Neural progenitor cell (in vitro differentiated cells): ENCODE data around the gene CLDN10. TPM values are rescaled to one million over a fixed set of nuclear protein-coding genes. Genes with fewer than 3 reads are reported as not detected.
A peak's percentile ranks its signal among the peaks of the same experiment; 100 is the strongest.

Experiments used
- DNase-seq: peaks from one replicate; pipeline ENCODE4 v3.0.0-alpha.2; 2016; ENCODE audit warnings: low spot score
- H2AFZ ChIP-seq: fragments of 200-600 bp; sonication (generic); replicated peaks from 2 replicates; pipeline ENCODE4 v1.6.1; 2016; ENCODE audit warnings: antibody characterized with exemption
- H3F3A ChIP-seq: fragments of 200-600 bp; sonication (generic); 2 replicates; pipeline ENCODE4 v1.6.1; 2016; ENCODE audit warnings: antibody characterized with exemption, low read depth
- H3K27ac ChIP-seq: fragments of 200-600 bp; sonication (generic); 2 replicates; pipeline ENCODE4 v1.5.1; 2016; ENCODE audit warnings: mild to moderate bottlenecking
- H3K27me3 ChIP-seq: fragments of 200-600 bp; sonication (generic); 2 replicates; pipeline ENCODE4 v1.6.1; 2016; ENCODE audit warnings: mild to moderate bottlenecking, moderate library complexity
- H3K36me3 ChIP-seq: fragments of 200-600 bp; sonication (generic); 2 replicates; pipeline ENCODE4 v1.5.1; 2016
- H3K4me1 ChIP-seq: fragments of 200-600 bp; sonication (generic); 2 replicates; pipeline ENCODE4 v1.6.1; 2016; ENCODE audit warnings: mixed run types
- H3K4me2 ChIP-seq: fragments of 200-600 bp; sonication (generic); 2 replicates; pipeline ENCODE4 v1.6.1; 2016
- H3K4me3 ChIP-seq: fragments of 200-600 bp; sonication (generic); 2 replicates; pipeline ENCODE4 v1.5.1; 2016
- H3K79me2 ChIP-seq: fragments of 200-600 bp; sonication (generic); 2 replicates; pipeline ENCODE4 v1.6.1; 2016; ENCODE audit warnings: low read depth
- H3K9ac ChIP-seq: fragments of 200-600 bp; sonication (generic); 2 replicates; pipeline ENCODE4 v1.6.1; 2016
- H3K9me3 ChIP-seq: fragments of 200-600 bp; sonication (generic); 2 replicates; pipeline ENCODE4 v1.5.1; 2016; ENCODE audit warnings: low read depth
- H4K20me1 ChIP-seq: fragments of 200-600 bp; sonication (generic); 2 replicates; pipeline ENCODE4 v1.6.1; 2016; ENCODE audit warnings: low read depth
- H3K27ac Mint-ChIP-seq: 3 replicates; pipeline ENCODE4 v1.8.0; 2021; ENCODE audit warnings: mixed read lengths
- H3K27me3 Mint-ChIP-seq: 2 replicates; pipeline ENCODE4 v1.8.0; 2022; ENCODE audit warnings: low read depth, mild to moderate bottlenecking, inconsistent platforms, moderate library complexity, mixed read lengths; ENCODE audit not compliant: insufficient read depth
- H3K36me3 Mint-ChIP-seq: 3 replicates; pipeline ENCODE4 v1.8.0; 2021; ENCODE audit warnings: mixed read lengths
- H3K4me1 Mint-ChIP-seq: 3 replicates; pipeline ENCODE4 v1.8.0; 2021; ENCODE audit warnings: mixed read lengths
- H3K4me3 Mint-ChIP-seq: 3 replicates; pipeline ENCODE4 v1.8.0; 2021; ENCODE audit warnings: mild to moderate bottlenecking, moderate library complexity, mixed read lengths
- H3K9me3 Mint-ChIP-seq: 3 replicates; pipeline ENCODE4 v1.8.0; 2020; ENCODE audit warnings: mixed read lengths
- EZH2 ChIP-seq: fragments of 200-600 bp; sonication (generic); IDR thresholded peaks from 2 replicates; pipeline ENCODE4 v1.6.1; 2017; ENCODE audit warnings: antibody characterized with exemption, mild to moderate bottlenecking, moderate library complexity
- EZH2phosphoT487 ChIP-seq: fragments of 200-600 bp; sonication (generic); IDR thresholded peaks from 2 replicates; pipeline ENCODE4 v1.6.1; 2017; ENCODE audit warnings: antibody characterized with exemption
- total RNA-seq: library from RNA; depleted of rRNA; stranded (reverse); fragments of >200 nt; gene quantifications from 2 replicates; pipeline ENCODE4 v1.2.3, GENCODE V29; 2015; ENCODE audit warnings: low replicate concordance
- TF ChIP-seq, protein P1 (sequence below): fragments of 200-600 bp; sonication (generic); IDR thresholded peaks from 2 replicates; pipeline ENCODE4 v1.5.1; 2017; ENCODE audit warnings: antibody characterized with exemption, mild to moderate bottlenecking

CLDN10 gene
- total RNA-seq, 1 donor from 2014 or later: 25.5 TPM

- TF ChIP-seq EZH2 (no peak), EZH2phosphoT487 (no peak)
- TF ChIP-seq, protein P1, sequence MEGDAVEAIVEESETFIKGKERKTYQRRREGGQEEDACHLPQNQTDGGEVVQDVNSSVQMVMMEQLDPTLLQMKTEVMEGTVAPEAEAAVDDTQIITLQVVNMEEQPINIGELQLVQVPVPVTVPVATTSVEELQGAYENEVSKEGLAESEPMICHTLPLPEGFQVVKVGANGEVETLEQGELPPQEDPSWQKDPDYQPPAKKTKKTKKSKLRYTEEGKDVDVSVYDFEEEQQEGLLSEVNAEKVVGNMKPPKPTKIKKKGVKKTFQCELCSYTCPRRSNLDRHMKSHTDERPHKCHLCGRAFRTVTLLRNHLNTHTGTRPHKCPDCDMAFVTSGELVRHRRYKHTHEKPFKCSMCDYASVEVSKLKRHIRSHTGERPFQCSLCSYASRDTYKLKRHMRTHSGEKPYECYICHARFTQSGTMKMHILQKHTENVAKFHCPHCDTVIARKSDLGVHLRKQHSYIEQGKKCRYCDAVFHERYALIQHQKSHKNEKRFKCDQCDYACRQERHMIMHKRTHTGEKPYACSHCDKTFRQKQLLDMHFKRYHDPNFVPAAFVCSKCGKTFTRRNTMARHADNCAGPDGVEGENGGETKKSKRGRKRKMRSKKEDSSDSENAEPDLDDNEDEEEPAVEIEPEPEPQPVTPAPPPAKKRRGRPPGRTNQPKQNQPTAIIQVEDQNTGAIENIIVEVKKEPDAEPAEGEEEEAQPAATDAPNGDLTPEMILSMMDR: no peak
- Histone ChIP-seq H3K9me3 (no peaks in the 10 kb centered on the region), H3K36me3 (no peaks in the 10 kb centered on the region), H3K79me2 (no peaks in the 10 kb centered on the region), H3K4me2 (no peak overlapping the region), H3K27me3 (no peaks in the 10 kb centered on the region), H3K9ac (no peak overlapping the region), H3K27ac (no peak overlapping the region), H3F3A (no peaks in the 10 kb centered on the region), H3K4me3 (no peak overlapping the region), H4K20me1 (no peaks in the 10 kb centered on the region), H3K4me1 (peaks cover 26% of the 10 kb centered on the region), H2AFZ (peak overlapping the region; percentile 93)
- no peaks in the 10 kb centered on the region for H3K9me3 Mint-ChIP-seq
- no peak overlapping the region for H3K27ac Mint-ChIP-seq
- peak; percentile 44 for DNase-seq
- no peak overlapping the region for H3K4me3 Mint-ChIP-seq
- H3K36me3 Mint-ChIP-seq: no peaks in the 10 kb centered on the region
- H3K4me1 Mint-ChIP-seq: no peaks in the 10 kb centered on the region
- peaks cover 2% of the 10 kb centered on the region for H3K27me3 Mint-ChIP-seq
These were observed 18.9 kb upstream of the CLDN10 start for GRCh38 chr13:95533545-95534160.

DNA sequence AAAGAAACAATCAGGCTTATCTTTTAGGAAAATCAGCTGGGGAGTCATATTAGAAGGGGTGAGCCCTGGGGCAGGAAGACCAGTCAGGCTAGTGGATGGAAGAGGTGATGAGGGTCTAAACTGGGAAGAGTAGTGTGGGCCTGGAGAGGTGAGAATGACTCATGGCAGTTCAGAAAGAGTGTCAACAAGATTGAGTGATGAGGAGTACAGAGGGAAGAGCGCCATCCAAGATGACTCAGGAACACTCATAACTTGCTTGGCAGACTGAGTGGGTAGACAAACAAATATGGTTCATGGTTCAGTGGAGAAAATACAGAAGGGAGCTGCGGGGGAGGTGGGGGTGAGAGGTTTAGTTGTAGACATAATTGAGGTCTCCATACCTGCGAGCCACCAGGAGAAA is 17.3 kb upstream of the CLDN10 start:
- no peak overlapping the region for H3K27ac Mint-ChIP-seq
- Histone ChIP-seq H3K27me3 (no peaks in the 10 kb centered on the region), H3K4me1 (peaks cover 26% of the 10 kb centered on the region), H3K9ac (no peak overlapping the region), H3F3A (no peaks in the 10 kb centered on the region), H3K9me3 (no peaks in the 10 kb centered on the region), H3K79me2 (no peaks in the 10 kb centered on the region), H3K36me3 (no peaks in the 10 kb centered on the region), H3K4me3 (no peak overlapping the region), H3K4me2 (no peak overlapping the region), H2AFZ (no peak overlapping the region), H3K27ac (peak overlapping the region; percentile 1), H4K20me1 (no peaks in the 10 kb centered on the region)
- H3K4me1 Mint-ChIP-seq: no peaks in the 10 kb centered on the region
- no peak for DNase-seq
- H3K36me3 Mint-ChIP-seq: no peaks in the 10 kb centered on the region
- no peaks in the 10 kb centered on the region for H3K9me3 Mint-ChIP-seq
- TF ChIP-seq, protein P1: no peak
- TF ChIP-seq EZH2phosphoT487 (no peak), EZH2 (no peak)
- peaks cover 2% of the 10 kb centered on the region for H3K27me3 Mint-ChIP-seq
- no peak overlapping the region for H3K4me3 Mint-ChIP-seq

- H3K27me3 Mint-ChIP-seq: peaks cover 2% of the 10 kb centered on the region
- no peaks in the 10 kb centered on the region for H3K9me3 Mint-ChIP-seq
- Histone ChIP-seq H3K27me3 (no peaks in the 10 kb centered on the region), H3F3A (no peaks in the 10 kb centered on the region), H3K4me1 (peaks cover 33% of the 10 kb centered on the region), H3K36me3 (no peaks in the 10 kb centered on the region), H3K4me3 (no peak overlapping the region), H3K9me3 (no peaks in the 10 kb centered on the region), H3K27ac (no peak overlapping the region), H3K4me2 (no peak overlapping the region), H3K79me2 (no peaks in the 10 kb centered on the region), H4K20me1 (no peaks in the 10 kb centered on the region), H3K9ac (no peak overlapping the region), H2AFZ (no peak overlapping the region)
- H3K4me1 Mint-ChIP-seq: peaks cover 3% of the 10 kb centered on the region
- H3K36me3 Mint-ChIP-seq: no peaks in the 10 kb centered on the region
- DNase-seq: no peak
- H3K4me3 Mint-ChIP-seq: no peak overlapping the region
- TF ChIP-seq EZH2 (no peak), EZH2phosphoT487 (no peak)
- TF ChIP-seq, protein P1: peak; percentile 50
- H3K27ac Mint-ChIP-seq: no peak overlapping the region
These were observed 15.8 kb upstream of the CLDN10 start for GRCh38 chr13:95536632-95537241.
